ENCODE data around the gene PES1. TPM values are rescaled to one million over a fixed set of nuclear protein-coding genes. Genes with fewer than 3 reads are reported as not detected.
A peak's percentile ranks its signal among the peaks of the same experiment; 100 is the strongest.
"Not testable (repeated sequence)": the region's sequence is repeated elsewhere in the genome, so short reads cannot be mapped to it uniquely, and the experiment has no call there.

The PES1 gene
- total RNA-seq, 2 donors from 2014 or later, result 36.4 to 48.3 TPM

GRCh38 chr22:30611197-30611596, 19.5 kb upstream of the PES1 start:
- DNase-seq (no peak), ATAC-seq (no peak)
- intact Hi-C loops (cut with DNase I, micrococcal nuclease), result no loop called here

GRCh38 chr22:30610299-30610698, 18.6 kb upstream of the PES1 start:
- ATAC-seq, result no peak
- peak in 1 of 2 donors; percentile 42 for DNase-seq
- intact Hi-C loops (cut with DNase I, micrococcal nuclease), result no loop called here

GRCh38 chr22:30609260-30610185, 17.8 kb upstream of the PES1 start:
- intact Hi-C loops (cut with DNase I, micrococcal nuclease), result no loop called here
- ATAC-seq, result peak; percentile 79
- peak; percentile 66 to 88 for DNase-seq

- intact Hi-C loops (cut with DNase I, micrococcal nuclease), result no loop called here
- ATAC-seq (no peak), DNase-seq (no peak)
Measured at GRCh38 chr22:30607939-30608338, 16.2 kb upstream of the PES1 start.

GRCh38 chr22:30607300-30607930, 15.7 kb upstream of the PES1 start:
- ATAC-seq, result no peak
- intact Hi-C loops (cut with DNase I, micrococcal nuclease), result no loop called here
- no peak for DNase-seq

GRCh38 chr22:30606455-30607299, 15.0 kb upstream of the PES1 start, which contains the start of gene TCN2:
TCN2 (plus strand) TSS chr22:30607174; CDS start chr22:30607332, 158 bp downstream.
- peak; percentile 80 to 81 for DNase-seq
- intact Hi-C loops (cut with DNase I, micrococcal nuclease), result no loop called here
- peak; percentile 70 for ATAC-seq

GRCh38 chr22:30605449-30606110, 13.9 kb upstream of the PES1 start:
- DNase-seq, result peak; percentile 67 to 79
- intact Hi-C loops (cut with DNase I, micrococcal nuclease), result no loop called here
- ATAC-seq, result no peak

- no peak for DNase-seq
- ATAC-seq, result no peak
- intact Hi-C loops (cut with DNase I, micrococcal nuclease), result no loop called here
Measured at GRCh38 chr22:30604723-30605122, 13.0 kb upstream of the PES1 start.

- DNase-seq (no peak), ATAC-seq (peak; percentile 44)
- intact Hi-C loops (cut with DNase I, micrococcal nuclease), result no loop called here
Measured at GRCh38 chr22:30603801-30604200, 12.1 kb upstream of the PES1 start.

- peak; percentile 55 for ATAC-seq
- no peak for DNase-seq
- intact Hi-C loops (cut with DNase I, micrococcal nuclease), result no loop called here
Measured at GRCh38 chr22:30602049-30602448, 10.3 kb upstream of the PES1 start.

GRCh38 chr22:30601464-30601863, 9.8 kb upstream of the PES1 start:
- DNase-seq, result no peak
- intact Hi-C loops (cut with DNase I, micrococcal nuclease), result no loop called here
- peak; percentile 81 for ATAC-seq

- intact Hi-C loops (cut with DNase I, micrococcal nuclease), result no loop called here
- ATAC-seq (no peak), DNase-seq (no peak)
Measured at GRCh38 chr22:30600921-30601320, 9.2 kb upstream of the PES1 start.

- intact Hi-C loops (cut with DNase I, micrococcal nuclease), result no loop called here
- DNase-seq (no peak), ATAC-seq (no peak)
Measured at GRCh38 chr22:30598986-30599385, 7.3 kb upstream of the PES1 start.

GRCh38 chr22:30596886-30597285, 5.2 kb upstream of the PES1 start:
- no peak for ATAC-seq
- DNase-seq, result no peak
- intact Hi-C loops (cut with DNase I, micrococcal nuclease), result no loop called here

- ATAC-seq (no peak), DNase-seq (no peak)
- intact Hi-C loops (cut with DNase I, micrococcal nuclease), result no loop called here
Measured at GRCh38 chr22:30596199-30596598, 4.5 kb upstream of the PES1 start.

GRCh38 chr22:30592360-30592713, 627 bp upstream of the PES1 start:
- ATAC-seq; intact Hi-C loops (cut with DNase I, micrococcal nuclease); DNase-seq: not testable (repeated sequence)

GRCh38 chr22:30591191-30591587, 521 bp downstream of the PES1 start:
- ATAC-seq (no peak), DNase-seq (no peak)
- intact Hi-C loops (cut with DNase I, micrococcal nuclease), result no loop called here

GRCh38 chr22:30586414-30586813, 5.3 kb downstream of the PES1 start:
- intact Hi-C loops (cut with DNase I, micrococcal nuclease), result no loop called here
- DNase-seq, result no peak
- no peak for ATAC-seq

- ATAC-seq, result no peak
- intact Hi-C loops (cut with DNase I, micrococcal nuclease), result no loop called here
- DNase-seq, result no peak
Measured at GRCh38 chr22:30584441-30584840, 7.3 kb downstream of the PES1 start.
